Measurements from ENCODE around the gene FADS2. TPM values are rescaled to one million over a fixed set of nuclear protein-coding genes. Genes with fewer than 3 reads are reported as not detected.
"Not testable (repeated sequence)": the region's sequence is repeated elsewhere in the genome, so short reads cannot be mapped to it uniquely, and the experiment has no call there.

FADS2 gene
- total RNA-seq, 4 donors from 2014 or later: 7.8 to 40.1 (median 16.2) TPM

DNA sequence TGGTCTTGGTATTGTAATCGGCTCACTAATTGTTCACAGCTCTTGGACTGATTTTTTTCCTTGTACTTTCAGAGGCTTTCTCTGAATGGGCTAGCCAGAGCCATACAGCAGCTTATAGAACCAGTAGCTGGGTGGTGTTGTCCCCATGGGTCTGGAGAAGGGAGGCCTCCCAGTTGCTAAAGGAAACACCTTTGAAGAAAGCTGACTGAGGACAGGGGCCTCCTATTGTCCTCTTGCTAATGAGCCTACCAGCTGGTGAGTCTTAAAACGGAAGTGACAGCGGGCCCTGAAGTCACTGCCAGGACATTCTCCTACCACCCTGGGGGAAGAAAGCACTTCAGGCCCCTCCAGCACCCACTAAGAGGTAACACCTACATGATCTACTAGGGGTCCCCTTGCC, 53.3 kb downstream of the FADS2 start:
- no peak for TF ChIP-seq CTCF (IDR thresholded peaks at IDR 0.05)
- DNase-seq (ENCODE audit: low spot score) (no peak), ATAC-seq (ENCODE audit: low FRiP score) (no peak)

DNA sequence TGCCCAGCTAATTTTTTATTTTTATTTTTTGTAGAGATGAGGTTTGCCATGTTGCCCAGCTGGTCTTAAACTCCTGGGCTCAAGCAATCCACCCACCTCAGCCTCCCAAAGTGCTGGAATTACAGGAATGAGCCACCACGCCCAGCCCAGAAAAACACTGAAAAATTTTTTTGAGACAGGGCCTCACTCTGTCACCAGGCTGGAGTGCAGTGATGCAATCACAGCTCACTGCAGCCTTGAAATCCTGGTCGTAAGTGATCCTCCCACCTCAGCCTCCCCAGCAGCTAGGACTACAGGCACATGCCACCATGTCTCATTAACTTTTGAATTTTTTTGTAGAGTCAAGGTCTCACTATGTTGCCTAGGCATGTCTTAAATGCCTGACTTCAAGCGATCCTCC, 54.2 kb downstream of the FADS2 start:
- ATAC-seq (ENCODE audit: low FRiP score); DNase-seq (ENCODE audit: low spot score): not testable (repeated sequence)

GRCh38 chr11:61882879-61883278, 54.8 kb downstream of the FADS2 start:
- no peak for DNase-seq (ENCODE audit: low spot score)
- no peak for TF ChIP-seq CTCF (IDR thresholded peaks at IDR 0.05)
- ATAC-seq (ENCODE audit: low FRiP score): no peak

DNA sequence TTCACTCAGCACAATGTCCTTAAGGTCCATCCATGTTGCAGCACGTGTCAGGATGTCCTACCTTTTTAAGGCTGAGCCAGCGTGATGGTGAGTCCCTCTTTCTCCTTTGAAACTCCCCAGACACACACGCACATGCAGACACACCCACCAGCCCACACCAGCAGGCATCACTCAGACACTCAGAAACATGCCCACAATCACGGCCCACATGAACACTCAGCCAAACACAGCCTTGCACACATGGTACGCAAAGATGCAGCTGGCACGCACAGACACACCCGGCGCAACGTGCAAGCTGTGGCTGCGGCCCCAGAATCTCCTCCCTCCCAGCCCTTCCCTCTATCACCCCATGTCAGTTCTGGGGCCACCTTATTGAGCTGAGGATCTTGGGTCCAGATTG, 55.2 kb downstream of the FADS2 start:
- no peak for TF ChIP-seq CTCF (IDR thresholded peaks at IDR 0.05)
- DNase-seq (ENCODE audit: low spot score) (no peak), ATAC-seq (ENCODE audit: low FRiP score) (no peak)

GRCh38 chr11:61883947-61884346, 55.8 kb downstream of the FADS2 start:
- ATAC-seq (ENCODE audit: low FRiP score): no peak

DNA sequence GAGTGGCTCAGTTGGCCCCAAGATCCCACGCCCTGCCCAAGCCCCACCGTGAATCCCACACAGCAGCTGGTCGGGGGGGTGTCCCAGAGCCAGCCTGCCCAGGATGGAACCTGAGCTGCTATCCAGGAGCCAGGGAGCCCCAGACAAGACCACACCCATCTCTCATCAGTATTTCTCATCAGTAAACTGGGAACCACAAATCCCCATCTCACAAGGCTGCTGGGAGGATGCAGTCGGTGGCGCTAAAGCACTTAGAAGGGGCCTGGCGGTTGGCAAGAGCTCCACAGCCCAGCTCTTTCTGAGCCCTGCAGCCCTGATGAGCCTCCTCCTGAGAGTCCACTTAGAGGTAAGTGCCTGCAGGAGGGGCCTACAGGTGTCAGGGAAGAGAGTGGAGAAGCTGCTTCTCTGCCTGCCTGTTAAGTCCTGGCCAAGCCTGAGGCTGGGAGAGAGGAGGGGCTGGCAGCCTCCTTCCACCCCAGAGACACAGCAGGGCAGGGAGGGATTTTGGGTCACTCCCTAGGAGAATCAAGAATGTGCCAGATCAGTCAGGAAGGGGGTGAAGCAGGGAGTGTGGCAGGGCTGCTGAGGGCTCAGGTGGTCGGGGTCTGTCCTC, 57.2 kb downstream of the FADS2 start:
- DNase-seq (ENCODE audit: low spot score) (no peak), ATAC-seq (ENCODE audit: low FRiP score) (no peak)
- TF ChIP-seq CTCF (IDR thresholded peaks at IDR 0.05): no peak

More at GRCh38 chr11:61883947-61884346, 55.8 kb downstream of the FADS2 start:
- DNase-seq (ENCODE audit: low spot score): no peak
- TF ChIP-seq CTCF (IDR thresholded peaks at IDR 0.05): no peak

GRCh38 chr11:61885784-61886580, 57.9 kb downstream of the FADS2 start:
- ATAC-seq (ENCODE audit: low FRiP score): no peak
- TF ChIP-seq CTCF (IDR thresholded peaks at IDR 0.05): no peak
- DNase-seq (ENCODE audit: low spot score): no peak

Measured in omental fat pad (tissue), 4 donors.